HG03196 (cell line): Measurements from ENCODE around the gene EDNRA.

Source experiments
- ATAC-seq: cut with Tn5 transposase; IDR thresholded peaks from one replicate; pipeline ENCODE4 v1.9.1; 2021; ENCODE audit not compliant: unreplicated experiment

Gene EDNRA

DNA sequence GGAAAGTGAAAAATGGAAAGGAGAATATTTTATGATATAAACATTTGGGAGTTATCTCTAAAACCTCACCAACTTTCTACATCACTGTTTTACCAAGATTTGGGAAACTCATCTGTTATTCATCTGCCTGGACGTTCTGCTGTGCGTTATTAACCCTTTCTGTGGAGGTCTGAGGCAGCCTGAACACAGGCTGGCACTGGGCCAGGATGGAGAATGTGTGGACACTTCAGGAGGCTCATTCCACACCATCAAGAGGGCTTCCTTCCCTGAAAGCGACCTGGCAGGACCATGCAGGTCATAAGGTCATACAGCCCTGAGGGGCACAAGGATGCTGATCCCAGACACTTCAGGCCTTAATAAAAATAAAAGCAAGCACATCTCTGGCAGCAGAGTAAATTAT, 105.1 kb downstream of the EDNRA start:
- no peak for ATAC-seq

DNA sequence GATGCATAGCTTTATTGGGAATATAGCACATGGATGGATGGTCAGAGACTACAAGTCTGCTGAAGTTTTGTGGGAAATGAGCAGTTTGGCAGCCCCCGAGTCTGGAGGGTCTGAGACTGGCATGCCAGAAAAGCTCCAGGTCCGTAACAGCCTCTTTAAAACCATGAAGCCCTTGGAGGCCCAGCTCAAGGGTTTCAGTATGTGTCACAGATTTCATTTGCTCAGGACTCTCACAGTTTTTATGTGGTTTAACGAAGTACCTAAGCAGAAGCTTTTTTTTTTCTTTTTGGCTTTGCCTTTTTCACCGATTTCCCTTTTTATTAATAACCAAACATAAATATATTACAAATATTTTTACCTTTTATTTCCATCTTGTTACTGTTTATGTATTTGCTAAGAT, 105.7 kb downstream of the EDNRA start:
- peak; percentile 67 for ATAC-seq

DNA sequence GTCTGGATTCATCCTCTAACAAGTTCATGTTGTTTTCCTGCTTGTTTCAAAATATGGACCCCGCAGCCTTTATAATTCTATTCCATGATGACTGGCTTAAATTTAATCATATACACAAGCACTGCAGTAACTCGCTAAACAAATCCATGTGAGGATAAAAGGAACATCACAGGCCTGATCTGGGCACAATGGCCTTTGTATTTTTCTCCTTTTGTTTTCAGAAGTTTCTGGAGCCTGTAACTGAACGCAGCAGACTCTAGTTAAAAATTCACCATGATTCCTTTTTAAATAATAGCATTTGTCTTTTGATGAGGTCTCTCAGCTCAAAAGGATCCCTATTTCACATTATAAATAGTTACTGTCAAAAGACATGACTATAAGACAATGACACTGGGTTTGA, 106.1 kb downstream of the EDNRA start:
- ATAC-seq: no peak

DNA sequence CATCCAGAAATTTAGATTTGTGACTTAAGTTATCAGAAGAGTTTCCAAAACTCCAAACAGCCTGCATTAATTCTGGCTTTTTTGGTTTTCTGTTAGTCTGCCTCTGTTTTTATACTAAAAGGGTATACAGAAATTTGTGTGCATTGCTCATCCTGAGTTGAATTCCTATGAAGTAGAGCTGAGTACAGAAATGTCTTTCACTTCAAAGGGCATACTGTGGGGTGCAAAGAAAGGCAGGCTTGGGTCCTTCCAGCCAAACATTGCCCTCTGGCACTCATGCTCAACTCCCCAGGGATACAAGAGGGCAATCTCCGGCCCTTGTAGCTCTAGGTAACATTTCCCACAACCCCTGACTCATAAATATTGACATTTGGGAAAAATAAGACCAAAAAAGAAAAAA, 108.7 kb downstream of the EDNRA start:
- no peak for ATAC-seq

DNA sequence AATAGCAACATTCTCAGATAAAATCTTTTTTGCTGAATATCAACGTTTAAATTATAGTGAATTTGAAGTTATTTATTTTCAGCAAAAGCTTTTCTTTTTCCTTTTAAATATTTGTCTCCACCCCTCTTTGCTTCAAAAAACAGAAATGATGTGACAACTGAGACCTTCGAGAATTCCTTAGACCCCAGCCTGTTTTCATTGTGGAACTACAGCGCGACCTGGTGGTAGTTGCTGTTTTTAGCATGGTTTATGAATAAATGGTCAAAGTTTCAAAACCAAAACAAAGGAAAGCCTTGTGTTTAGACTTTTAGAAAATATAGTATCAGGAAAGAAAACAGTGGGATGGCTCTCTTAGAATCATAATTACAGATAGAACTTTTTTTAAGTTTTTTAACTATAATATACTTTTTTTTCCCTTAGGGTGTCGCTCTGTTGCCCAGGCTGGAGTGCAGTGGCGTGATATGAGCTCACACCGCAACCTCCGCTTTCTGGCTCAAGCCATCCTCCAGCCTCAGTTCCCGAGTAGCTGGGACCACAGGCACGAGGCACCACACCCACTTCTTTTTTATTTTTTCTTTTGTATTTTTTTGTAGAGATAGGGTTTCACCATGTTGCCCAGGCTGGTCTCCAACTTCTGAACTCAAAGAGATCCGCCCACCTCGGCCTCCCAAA, 109.5 kb downstream of the EDNRA start:
- peak; percentile 50 for ATAC-seq

DNA sequence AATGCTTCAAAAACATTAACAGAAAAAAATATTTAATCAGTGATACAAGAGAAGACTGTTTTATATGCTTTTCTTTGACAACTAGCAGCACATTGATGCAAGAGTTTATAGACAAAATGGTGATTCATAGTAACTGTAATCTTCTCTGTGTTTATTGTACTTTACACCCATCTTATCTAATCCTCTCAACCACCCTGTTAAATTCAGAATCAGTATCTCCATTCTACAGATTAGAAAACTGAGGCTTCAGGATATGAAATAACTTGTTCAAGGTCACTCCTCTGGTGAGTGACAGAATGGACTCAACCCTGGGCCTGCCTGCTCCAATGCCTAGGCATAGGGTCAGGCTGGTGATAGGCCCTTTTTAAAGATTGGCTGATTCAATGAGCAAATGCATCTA, 110.2 kb downstream of the EDNRA start:
- no peak for ATAC-seq

DNA sequence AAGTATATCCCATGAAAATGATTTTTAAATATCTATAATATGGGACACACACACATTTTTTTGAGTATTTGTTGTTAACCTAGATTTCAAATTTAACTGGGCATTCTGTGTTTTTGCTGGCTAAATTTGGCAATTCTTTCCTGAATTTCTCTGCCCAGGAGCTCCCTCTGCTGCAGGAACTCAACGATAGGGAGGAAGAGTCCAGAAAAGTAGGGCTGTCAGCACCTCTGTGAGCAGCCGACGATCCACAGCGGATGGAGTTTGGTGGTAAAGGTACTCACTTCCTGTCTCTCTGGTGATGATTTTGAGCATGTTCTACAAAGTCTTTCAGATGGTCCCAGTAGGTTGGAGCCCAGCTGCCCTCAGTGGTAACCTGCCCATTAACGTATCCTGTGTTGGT, 113.2 kb downstream of the EDNRA start:
- ATAC-seq: no peak
